HG02759 (cell line): ENCODE data around the gene TMBIM4.
"Not testable (repeated sequence)": the region's sequence is repeated elsewhere in the genome, so short reads cannot be mapped to it uniquely, and the experiment has no call there.

Experiments
- ATAC-seq: cut with Tn5 transposase; IDR thresholded peaks from one replicate; pipeline ENCODE4 v1.9.1; 2021; ENCODE audit warnings: mild to moderate bottlenecking, moderate library complexity; ENCODE audit not compliant: unreplicated experiment

The TMBIM4 gene, protein sequence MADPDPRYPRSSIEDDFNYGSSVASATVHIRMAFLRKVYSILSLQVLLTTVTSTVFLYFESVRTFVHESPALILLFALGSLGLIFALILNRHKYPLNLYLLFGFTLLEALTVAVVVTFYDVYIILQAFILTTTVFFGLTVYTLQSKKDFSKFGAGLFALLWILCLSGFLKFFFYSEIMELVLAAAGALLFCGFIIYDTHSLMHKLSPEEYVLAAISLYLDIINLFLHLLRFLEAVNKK

GRCh38 chr12:66169221-66170170, at the start of gene TMBIM4:
Gene TMBIM4, minus strand, starts transcription at chr12:66169996. Its CDS starts 45 bp downstream, at chr12:66169951.
- peak; percentile 90 for ATAC-seq

GRCh38 chr12:66217342-66217917, 47.6 kb upstream of the TMBIM4 start:
- ATAC-seq: no peak

- not testable (repeated sequence) for ATAC-seq
Observed at GRCh38 chr12:66213011-66213410, 43.2 kb upstream of the TMBIM4 start.

DNA sequence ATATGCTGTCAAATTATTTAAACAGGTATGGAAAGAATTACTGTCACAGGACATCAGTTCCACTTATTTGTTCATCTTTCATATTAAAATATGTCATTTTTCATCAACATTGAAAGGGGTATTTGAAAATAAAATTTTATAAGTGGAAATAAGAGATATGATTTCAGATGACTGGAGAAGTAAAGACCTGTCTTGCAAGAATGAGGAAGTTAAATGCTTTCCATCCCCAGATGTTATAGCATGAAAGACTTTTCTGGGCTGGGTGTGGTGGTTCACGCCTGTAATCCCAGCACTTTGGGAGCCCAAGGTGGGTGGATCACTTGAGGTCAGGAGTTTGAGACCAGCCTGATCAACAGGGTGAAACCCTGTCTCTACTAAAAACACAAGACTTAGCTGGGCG, 41.8 kb upstream of the TMBIM4 start:
- not testable (repeated sequence) for ATAC-seq

GRCh38 chr12:66210840-66211239, 41.0 kb upstream of the TMBIM4 start:
- no peak for ATAC-seq

- no peak for ATAC-seq
Observed at GRCh38 chr12:66206141-66206540, 36.3 kb upstream of the TMBIM4 start.

DNA sequence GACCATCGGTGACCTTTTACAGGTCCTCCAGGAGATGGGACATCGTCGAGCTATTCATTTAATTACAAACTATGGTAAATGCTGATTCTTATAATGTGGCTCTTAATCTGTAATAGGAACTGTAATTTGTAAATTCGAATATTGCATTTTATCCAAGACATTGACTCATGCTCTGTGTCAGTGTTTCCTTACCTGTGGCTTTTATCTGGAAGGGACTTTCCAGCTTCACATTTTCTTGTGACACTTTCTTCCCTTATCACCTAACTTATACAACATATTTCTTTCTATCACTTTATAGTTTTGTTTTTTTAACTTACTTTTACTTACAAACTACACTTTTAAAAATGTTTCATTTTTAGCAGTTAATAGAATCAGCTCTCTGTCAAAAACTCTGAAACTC, 34.0 kb upstream of the TMBIM4 start:
- ATAC-seq: no peak

- no peak for ATAC-seq
Observed at GRCh38 chr12:66199831-66200509, 30.2 kb upstream of the TMBIM4 start.

DNA sequence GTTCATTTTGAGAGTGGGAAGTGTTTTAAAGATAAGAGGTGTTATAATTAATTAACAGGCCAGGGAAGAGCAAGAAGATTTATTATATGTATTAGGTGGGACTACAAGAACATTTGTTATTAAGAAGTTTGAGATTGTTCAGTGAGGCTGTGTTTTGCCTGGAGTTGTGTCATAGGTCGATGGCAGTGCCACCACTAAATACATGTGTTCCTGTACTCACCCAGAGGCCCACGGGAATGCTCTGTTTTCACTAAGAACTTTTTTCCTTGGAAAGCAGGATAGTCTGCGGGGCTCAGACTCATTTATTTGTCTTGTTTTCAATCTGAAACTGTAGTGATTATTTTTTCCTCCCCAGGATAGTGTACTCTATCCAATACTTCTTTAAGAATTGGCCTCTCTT, 29.3 kb upstream of the TMBIM4 start:
- ATAC-seq: no peak

DNA sequence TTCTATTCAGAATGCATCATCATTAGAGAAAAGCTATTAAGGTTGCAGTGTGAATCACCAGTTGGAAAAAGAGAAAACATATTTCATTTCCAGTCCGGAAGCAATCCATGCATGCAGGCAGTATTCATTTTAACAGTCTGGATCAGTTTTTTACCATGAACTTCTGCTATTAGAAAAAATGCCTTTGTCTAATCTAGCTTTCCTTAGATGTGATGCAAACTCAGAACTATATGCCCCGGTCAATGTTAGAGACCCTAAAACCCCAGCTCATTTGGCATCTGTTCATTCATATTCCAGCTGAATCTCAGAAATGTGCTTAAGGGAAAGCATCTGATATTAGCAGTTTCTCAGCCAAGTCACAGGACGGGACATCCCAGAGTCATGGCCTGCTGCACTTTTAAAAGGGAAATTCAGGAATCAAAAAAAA, 27.7 kb upstream of the TMBIM4 start:
- ATAC-seq: no peak

DNA sequence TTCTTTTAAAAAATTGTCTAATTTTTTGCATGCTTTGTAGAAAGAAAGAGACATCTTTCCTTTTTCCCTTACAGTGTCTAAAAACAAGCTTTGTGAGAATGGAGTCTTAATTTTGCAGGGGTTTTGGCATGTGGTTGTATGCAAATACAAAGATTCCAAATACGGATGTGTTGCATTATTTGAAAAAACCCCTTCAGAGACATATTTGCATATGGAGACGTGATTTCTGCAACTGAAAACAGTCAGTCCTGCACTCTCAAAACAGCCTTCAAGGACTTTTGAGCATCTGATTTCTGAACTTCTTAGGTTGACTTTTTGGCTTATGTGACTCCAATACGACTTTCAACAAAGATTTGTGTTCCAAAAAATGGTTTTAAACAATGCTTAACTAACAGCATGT, 27.0 kb upstream of the TMBIM4 start:
- peak; percentile 88 for ATAC-seq

GRCh38 chr12:66195242-66195641, 25.4 kb upstream of the TMBIM4 start:
- no peak for ATAC-seq

DNA sequence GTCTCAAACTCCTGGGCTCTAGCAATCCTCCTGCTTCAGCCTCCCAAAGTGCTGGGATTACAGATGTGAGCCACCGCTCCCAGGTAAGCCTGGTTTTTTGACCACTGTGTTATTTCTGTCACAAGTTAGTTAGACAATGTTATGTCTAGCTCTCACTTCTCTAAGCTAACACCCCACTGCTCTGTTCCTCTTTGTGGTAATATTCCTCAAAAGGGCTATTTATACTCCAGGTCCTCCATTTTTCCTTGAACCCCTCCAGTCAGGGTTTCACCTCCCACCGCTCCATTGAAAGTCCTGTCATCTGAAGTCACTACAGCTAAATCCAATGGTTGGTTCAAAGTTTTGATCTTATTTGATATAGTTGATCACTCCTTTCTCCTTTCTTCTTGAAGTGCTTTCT, 24.3 kb upstream of the TMBIM4 start:
- ATAC-seq: no peak

GRCh38 chr12:66191547-66192126, 21.8 kb upstream of the TMBIM4 start:
- no peak for ATAC-seq

DNA sequence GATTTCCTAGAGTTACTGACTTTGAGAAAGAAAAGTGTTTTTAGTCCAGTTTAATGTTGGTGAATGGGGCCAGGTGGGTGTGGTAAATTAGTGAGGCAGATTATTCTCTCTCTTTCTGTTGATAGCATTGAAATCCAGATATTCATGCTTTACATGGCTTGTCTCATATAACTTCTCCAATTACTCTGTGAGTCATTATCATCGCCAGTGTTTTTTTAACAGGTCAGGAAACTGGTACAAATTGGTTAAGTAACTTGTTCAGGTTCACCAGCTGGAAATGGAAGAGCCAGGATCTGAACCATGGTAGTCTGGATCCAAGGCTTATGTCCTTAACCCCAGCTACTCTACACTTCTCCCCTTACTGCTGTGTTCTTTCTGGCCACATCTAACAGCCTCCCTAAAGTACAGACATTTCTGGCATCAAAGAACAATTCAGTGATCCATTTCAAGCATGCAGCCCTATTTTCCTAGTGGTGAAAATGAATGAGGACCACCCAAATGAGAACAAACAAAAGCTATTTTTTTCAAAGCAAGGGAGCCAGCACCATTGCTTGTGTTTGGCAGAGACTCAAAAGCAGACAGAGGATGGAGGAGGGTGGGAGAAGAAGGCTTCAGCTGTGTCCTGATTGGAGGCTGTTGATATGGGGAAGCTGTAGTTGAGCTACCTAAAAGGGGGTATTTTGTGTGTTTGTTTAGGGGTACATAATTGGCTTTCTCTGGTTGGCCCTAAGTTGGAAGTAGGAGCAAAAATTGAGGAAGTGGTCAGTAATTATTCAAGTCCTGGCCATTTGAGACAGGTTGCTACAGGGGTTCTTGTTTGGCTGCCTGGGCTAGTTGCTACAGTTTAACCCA, 20.9 kb upstream of the TMBIM4 start:
- peak; percentile 22 for ATAC-seq

- ATAC-seq: no peak
Observed at GRCh38 chr12:66189889-66190288, 20.1 kb upstream of the TMBIM4 start.

GRCh38 chr12:66189486-66189843, 19.7 kb upstream of the TMBIM4 start:
- no peak for ATAC-seq

DNA sequence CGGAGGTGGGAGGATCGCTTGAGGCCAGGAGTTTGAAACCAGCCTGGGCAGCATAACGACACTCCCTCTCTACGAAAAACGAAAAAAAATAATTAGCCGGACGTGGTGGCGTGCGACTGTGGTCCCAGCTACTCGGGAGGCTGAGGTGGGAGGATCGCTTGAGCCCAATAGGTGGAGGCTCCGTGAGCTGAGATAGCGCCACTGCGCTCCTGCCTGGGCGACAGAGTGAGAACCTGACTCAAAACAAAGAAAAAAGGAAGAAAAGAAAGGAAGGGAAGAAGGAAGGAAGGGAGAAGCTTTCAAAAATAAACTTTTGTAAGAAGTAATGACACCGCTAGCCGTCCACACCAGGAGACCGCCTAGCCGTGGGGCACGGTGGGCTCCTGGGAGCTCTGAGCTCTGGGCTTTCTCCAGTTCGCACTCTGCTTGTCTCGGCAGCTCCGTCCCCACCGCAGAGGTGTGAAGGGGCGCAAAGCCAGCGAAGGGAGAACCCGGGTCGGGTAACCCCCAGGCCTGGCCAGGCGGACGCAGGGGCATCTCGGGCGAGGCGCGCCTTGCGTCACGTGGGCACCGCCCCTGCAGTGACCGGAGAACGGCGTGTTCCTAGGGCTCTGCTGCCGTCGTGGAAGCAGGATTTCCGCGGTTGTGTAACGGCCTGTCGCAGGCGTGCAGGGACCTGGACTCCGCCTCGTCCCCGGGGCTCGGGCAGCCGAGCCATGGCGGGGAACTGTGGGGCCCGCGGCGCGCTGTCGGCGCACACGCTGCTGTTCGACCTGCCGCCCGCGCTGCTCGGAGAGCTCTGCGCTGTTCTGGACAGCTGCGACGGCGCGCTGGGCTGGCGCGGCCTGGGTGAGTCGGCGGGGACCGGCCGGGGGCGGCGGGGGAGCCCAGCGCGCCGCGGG, 19.0 kb upstream of the TMBIM4 start, which contains the start of gene IRAK3:
Gene IRAK3, plus strand, starts transcription at position 631 of the 902 bp plus-strand sequence. Its CDS starts 86 bp downstream, at position 717.
- peak; percentile 74 for ATAC-seq

DNA sequence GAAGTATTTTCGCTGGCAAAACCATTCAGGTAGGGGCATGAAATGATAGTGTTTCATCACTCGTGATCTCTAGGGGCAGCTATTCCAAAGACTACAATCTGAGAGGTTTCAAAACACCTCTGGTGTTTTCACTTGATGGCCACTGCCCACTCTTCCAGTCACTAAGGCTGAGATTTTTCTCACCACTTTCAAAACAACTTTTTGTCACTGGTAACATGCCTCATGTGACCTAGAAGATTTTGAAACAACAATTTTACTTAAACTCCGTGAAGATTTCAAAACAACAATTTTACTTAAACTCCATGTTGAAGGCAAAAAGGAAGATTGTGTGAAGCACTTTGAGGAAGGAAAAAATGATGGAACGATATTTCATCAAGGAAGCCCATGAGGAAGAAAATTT, 18.0 kb upstream of the TMBIM4 start:
- no peak for ATAC-seq
